Mucosa of rectum (tissue), 2 donors: ENCODE results near the gene SP9.

Experiments
- H3K27ac ChIP-seq, 2 donors: one replicate each; pipeline ENCODE4 v1.7.0; 2013; ENCODE audit warnings: inconsistent platforms in 2 of 2, low read depth in 2 of 2, low read length in 2 of 2
- H3K27me3 ChIP-seq, 2 donors: one replicate each; pipeline ENCODE4 v1.7.0; 2013; ENCODE audit warnings: low read length in 2 of 2; ENCODE audit not compliant: control insufficient read depth in 2 of 2, insufficient read depth in 2 of 2
- H3K36me3 ChIP-seq, 2 donors: one replicate each; pipeline ENCODE4 v1.7.0; 2013; ENCODE audit warnings: low read length in 2 of 2; ENCODE audit not compliant: control insufficient read depth in 2 of 2, insufficient read depth in 2 of 2
- H3K4me1 ChIP-seq, 2 donors: one replicate each; pipeline ENCODE4 v1.7.0; 2013; ENCODE audit warnings: low read length in 2 of 2, mild to moderate bottlenecking in 1 of 2; ENCODE audit not compliant: control insufficient read depth in 2 of 2, insufficient read depth in 2 of 2
- H3K4me3 ChIP-seq, 2 donors: one replicate each; pipeline ENCODE4 v1.7.0; 2013; ENCODE audit warnings: low read length in 2 of 2
- H3K9ac ChIP-seq, 2 donors: one replicate each; pipeline ENCODE4 v1.7.0; 2013; ENCODE audit warnings: low read length in 2 of 2, low read depth in 1 of 2, mild to moderate bottlenecking in 1 of 2
- H3K9me3 ChIP-seq, 2 donors: one replicate each; pipeline ENCODE4 v1.7.0; 2013; ENCODE audit warnings: low read length in 2 of 2; ENCODE audit not compliant: control insufficient read depth in 2 of 2
- donor health status: healthy.
- donor health status: Normal muscosa, but diverticular disease.

Gene SP9

GRCh38 chr2:174333017-174333371, 1.8 kb upstream of the SP9 start:
- Histone ChIP-seq H3K27me3 (peaks cover 84 to 90% of the 10 kb centered on the region in 2 donors), H3K27ac (no peak overlapping the region), H3K4me1 (peaks cover 21 to 26% of the 10 kb centered on the region in 2 donors), H3K4me3 (no peak overlapping the region), H3K9ac (no peak overlapping the region), H3K36me3 (no peaks in the 10 kb centered on the region), H3K9me3 (no peaks in the 10 kb centered on the region)

DNA sequence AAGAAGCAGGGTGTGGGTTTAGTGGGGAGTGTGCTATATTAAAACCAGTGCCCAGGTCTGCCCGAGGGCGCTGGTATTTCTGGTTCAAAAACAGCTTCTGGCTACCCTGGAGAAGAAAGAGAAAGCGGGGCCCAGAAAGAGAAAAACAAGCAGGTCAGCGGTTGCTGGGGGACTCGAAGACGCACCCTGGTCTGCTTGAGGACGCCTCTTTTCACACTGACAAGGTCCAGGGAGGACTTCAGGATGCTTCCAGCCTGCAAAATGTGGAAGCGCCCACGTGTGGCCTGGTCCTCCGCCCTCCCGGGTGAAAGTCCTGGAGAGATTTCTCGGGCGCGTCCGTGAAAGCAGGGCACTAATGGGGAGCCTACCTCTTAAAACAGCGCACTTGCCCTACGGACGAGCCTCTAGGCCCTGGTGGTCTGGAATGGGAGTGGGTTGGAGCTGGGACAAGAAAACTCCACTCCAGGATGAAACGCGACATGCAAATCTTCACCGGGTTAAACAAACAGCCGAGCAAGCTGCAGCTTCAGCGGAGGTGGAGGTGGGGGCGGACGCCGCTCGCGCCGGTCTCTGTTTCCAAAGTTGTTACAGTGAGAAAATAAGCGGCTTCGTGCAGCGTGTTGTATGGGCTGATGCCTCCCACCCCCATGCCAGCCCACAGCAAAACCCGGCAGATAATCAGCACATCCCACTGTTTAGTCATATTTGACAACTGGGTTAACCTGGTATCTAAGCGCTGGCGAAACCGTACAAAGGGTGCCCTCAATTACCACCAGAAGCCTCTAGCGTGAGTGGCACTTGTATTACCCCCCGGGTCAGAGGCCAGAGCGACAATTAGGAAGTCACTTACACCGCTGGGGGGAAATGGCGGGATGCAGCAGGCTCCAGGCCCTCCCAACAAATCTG, 1.1 kb upstream of the SP9 start:
- Histone ChIP-seq H3K36me3 (no peaks in the 10 kb centered on the region), H3K9me3 (no peaks in the 10 kb centered on the region), H3K4me1 (peaks cover 21 to 26% of the 10 kb centered on the region in 2 donors), H3K27me3 (peaks cover 86 to 92% of the 10 kb centered on the region in 2 donors), H3K27ac (no peak overlapping the region), H3K9ac (no peak overlapping the region), H3K4me3 (peak overlapping the region in 1 of 2 donors; percentile 41)

- Histone ChIP-seq H3K9me3 (no peaks in the 10 kb centered on the region), H3K4me3 (no peak overlapping the region), H3K27ac (no peak overlapping the region), H3K36me3 (no peaks in the 10 kb centered on the region), H3K9ac (no peak overlapping the region), H3K4me1 (peaks cover 21 to 26% of the 10 kb centered on the region in 2 donors), H3K27me3 (peaks cover 86 to 92% of the 10 kb centered on the region in 2 donors)
These were observed 457 bp upstream of the SP9 start for GRCh38 chr2:174334278-174334715.

GRCh38 chr2:174335254-174335987, 667 bp downstream of the SP9 start:
- Histone ChIP-seq H3K36me3 (no peaks in the 10 kb centered on the region), H3K27me3 (peaks cover 83 to 92% of the 10 kb centered on the region in 2 donors), H3K27ac (no peak overlapping the region), H3K9me3 (no peaks in the 10 kb centered on the region), H3K9ac (no peak overlapping the region), H3K4me1 (peaks cover 21 to 32% of the 10 kb centered on the region in 2 donors), H3K4me3 (peak overlapping the region; percentile 27 to 33)

GRCh38 chr2:174335988-174336500, 1.3 kb downstream of the SP9 start:
- H3K27ac ChIP-seq: no peak overlapping the region
- H3K9me3 ChIP-seq: no peaks in the 10 kb centered on the region
- H3K27me3 ChIP-seq: peaks cover 83 to 92% of the 10 kb centered on the region in 2 donors
- no peaks in the 10 kb centered on the region for H3K36me3 ChIP-seq
- H3K4me3 ChIP-seq: peak overlapping the region; percentile 20 to 27
- H3K4me1 ChIP-seq: peaks cover 25 to 34% of the 10 kb centered on the region in 2 donors
- H3K9ac ChIP-seq: no peak overlapping the region

GRCh38 chr2:174336501-174337336, 2.0 kb downstream of the SP9 start:
- Histone ChIP-seq H3K4me1 (peaks cover 25 to 36% of the 10 kb centered on the region in 2 donors), H3K9ac (no peak overlapping the region), H3K27ac (no peak overlapping the region), H3K36me3 (no peaks in the 10 kb centered on the region), H3K4me3 (peak overlapping the region; percentile 31 to 53), H3K27me3 (peaks cover 81 to 92% of the 10 kb centered on the region in 2 donors), H3K9me3 (no peaks in the 10 kb centered on the region)

DNA sequence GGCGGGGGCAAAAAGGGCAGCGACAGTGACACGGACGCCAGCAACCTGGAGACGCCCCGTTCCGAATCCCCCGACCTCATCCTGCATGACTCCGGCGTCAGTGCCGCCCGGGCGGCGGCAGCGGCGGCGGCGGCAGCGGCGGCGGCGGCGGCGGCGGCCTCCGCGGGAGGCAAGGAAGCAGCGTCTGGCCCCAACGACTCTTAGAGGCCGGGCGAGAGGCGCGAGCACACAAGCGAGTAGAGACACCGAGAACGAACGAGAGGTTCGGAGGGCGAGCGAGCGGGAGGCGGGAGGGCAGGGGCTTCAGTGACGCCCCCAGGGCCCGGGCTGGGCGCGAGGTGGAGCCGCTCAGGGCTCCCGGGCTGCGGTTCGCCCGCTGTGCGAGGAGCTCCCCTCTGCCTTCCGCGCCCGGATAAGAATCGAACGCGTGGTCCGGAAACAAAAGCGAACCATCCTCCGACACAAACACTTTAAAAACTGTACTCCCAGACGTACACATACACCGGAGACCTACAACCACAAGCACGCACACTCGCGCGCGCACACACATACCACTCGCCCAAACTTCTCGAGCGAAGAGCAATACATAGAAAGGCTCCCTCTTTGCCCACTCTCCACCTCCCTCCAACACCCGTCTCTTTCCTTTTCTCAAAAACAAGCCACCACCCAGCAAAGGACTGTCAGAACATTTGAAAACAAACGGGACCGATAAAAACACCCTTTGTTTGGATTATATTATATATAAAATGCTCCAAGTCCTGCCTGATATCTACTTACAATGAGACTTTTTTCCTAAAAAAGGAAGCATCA, 2.8 kb downstream of the SP9 start:
- Histone ChIP-seq H3K9ac (no peak overlapping the region), H3K27me3 (peaks cover 80 to 93% of the 10 kb centered on the region in 2 donors), H3K4me1 (peaks cover 27 to 36% of the 10 kb centered on the region in 2 donors), H3K9me3 (no peaks in the 10 kb centered on the region), H3K36me3 (no peaks in the 10 kb centered on the region), H3K27ac (no peak overlapping the region), H3K4me3 (peak overlapping the region; percentile 31 to 53)

DNA sequence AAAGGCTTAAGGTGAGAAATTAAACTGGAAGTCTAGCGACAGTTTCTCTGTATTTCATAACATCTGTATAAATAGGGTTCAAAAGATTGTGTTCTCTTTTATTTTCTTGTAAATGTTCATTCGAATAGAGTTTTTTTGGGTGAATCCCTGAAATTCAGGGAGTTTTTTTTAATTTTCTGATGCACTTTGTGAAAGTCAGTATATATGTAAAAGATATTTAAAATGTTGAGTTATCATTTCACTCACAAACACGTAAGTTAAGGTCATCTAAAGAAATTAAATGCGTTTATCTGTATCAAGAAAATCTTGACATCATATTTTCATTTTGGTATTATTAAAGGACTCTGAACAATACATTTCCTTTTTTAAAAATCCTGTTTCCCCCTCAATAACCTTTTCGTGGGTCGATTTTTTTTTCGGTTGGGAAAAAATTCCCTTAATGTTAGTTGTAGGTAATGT, 3.4 kb downstream of the SP9 start:
- peaks cover 30 to 36% of the 10 kb centered on the region in 2 donors for H3K4me1 ChIP-seq
- H3K27me3 ChIP-seq: peaks cover 81 to 93% of the 10 kb centered on the region in 2 donors
- no peak overlapping the region for H3K4me3 ChIP-seq
- H3K36me3 ChIP-seq: no peaks in the 10 kb centered on the region
- no peaks in the 10 kb centered on the region for H3K9me3 ChIP-seq
- no peak overlapping the region for H3K27ac ChIP-seq
- no peak overlapping the region for H3K9ac ChIP-seq
